Stimulated activated CD8-positive, alpha-beta memory T cell treated with anti-CD3 and anti-CD28 coated beads, Interleukin-12 subunit alpha, Interleukin-12 subunit beta, amount 100 ng/mL, for 4 hours (primary cell): ENCODE measurements around the gene PIM2.

Source experiments
- DNase-seq: peaks from one replicate; pipeline ENCODE4 v3.0.0-alpha.2; 2020; ENCODE audit warnings: low read depth

The PIM2 gene

GRCh38 chrX:48864210-48864609 lies 54.6 kb downstream of the PIM2 start:
- DNase-seq: no peak
